Stomach (tissue), 19 donors: ENCODE data around the gene SRY. TPM values are rescaled to one million over a fixed set of nuclear protein-coding genes. Genes with fewer than 3 reads are reported as not detected.
A peak's percentile ranks its signal among the peaks of the same experiment; 100 is the strongest.

Source experiments
- DNase-seq, 2 donors: peaks; one replicate each; pipeline versions ENCODE4 v3.0.0 to v3.0.0-alpha.2; 2013 to 2019
- H3K27ac ChIP-seq, 5 donors: fragments of 200-600 bp in 4 of 5; sonication (generic) in 4 of 5; one replicate each; pipeline ENCODE4 v1.5.1; 2013 to 2019; ENCODE audit warnings: mild to moderate bottlenecking in 1 of 5, moderate library complexity in 1 of 5
- H3K27me3 ChIP-seq, 3 donors: fragments of 200-600 bp; sonication (generic); one replicate each; pipeline ENCODE4 v1.5.1; 2017 to 2019; ENCODE audit warnings: mixed run types in 1 of 3
- H3K36me3 ChIP-seq, 4 donors: fragments of 200-600 bp; sonication (generic); 1 replicate in 3 of 4; 2 replicates in 1 of 4; pipeline ENCODE4 v1.5.1; 2016 to 2019
- H3K4me1 ChIP-seq, 4 donors: fragments of 200-600 bp; sonication (generic); one replicate each; pipeline ENCODE4 v1.5.1; 2016 to 2019
- H3K4me3 ChIP-seq, 4 donors: fragments of 200-600 bp; sonication (generic) in 3 of 4; one replicate each; pipeline ENCODE4 v1.5.1; 2016 to 2019; ENCODE audit warnings: mild to moderate bottlenecking in 1 of 4
- H3K9me3 ChIP-seq, 4 donors: fragments of 200-600 bp; sonication (generic); one replicate each; pipeline ENCODE4 v1.5.1; 2016 to 2019
- EP300 ChIP-seq: sonication (generic); formaldehyde crosslinking; IDR thresholded peaks from one replicate; pipeline ENCODE4 v1.6.1; 2017; ENCODE audit warnings: antibody characterized with exemption
- POLR2A ChIP-seq, 4 donors: fragments of 450-650 bp; IDR thresholded peaks; one replicate each; pipeline ENCODE4 v1.6.1; 2016; ENCODE audit warnings: antibody characterized with exemption in 4 of 4, control low read depth in 2 of 4, mild to moderate bottlenecking in 1 of 4, moderate library complexity in 1 of 4
- POLR2AphosphoS5 ChIP-seq, 3 donors: sonication (generic); formaldehyde crosslinking; IDR thresholded peaks; one replicate each; pipeline ENCODE4 v1.6.1; 2016; ENCODE audit warnings: antibody characterized with exemption in 3 of 3
- WGBS, 5 donors: extraction: QIAGEN DNeasy Blood & Tissue Kit in 3 of 5; methylation state at CpG; one replicate each; pipeline versions ENCODE4 v1.1.5 to v1.1.7; 2013 to 2018; 5-methylcytosine and 5-hydroxymethylcytosine counted together
- intact Hi-C: fragments of 100-400 bp; cut with DNase I; formaldehyde crosslinking; loops from one replicate; pipeline ENCODE4 v1.15.1; 2023; ENCODE audit warnings: low total_unique reads
- long read RNA-seq, 10 donors: transcript quantifications; one replicate each; lab custom pipeline, GENCODE V29; 2026
- polyA plus RNA-seq, 3 donors: library from polyadenylated mRNA; stranded (reverse); fragments of 200-250 nt; gene quantifications; one replicate each; pipeline ENCODE4 v1.2.3, GENCODE V29; 2013
- total RNA-seq, 5 donors: library from RNA; depleted of rRNA; stranded (reverse); fragments of >200 nt; gene quantifications; one replicate each; pipeline versions ENCODE4 v1.1.0 to v1.2.3, GENCODE V29; 2014 to 2016
- TF ChIP-seq, protein P1 (sequence below), 7 experiments: fragments of 450-650 bp in 4 of 7; fragments of 200-600 bp in 3 of 7; sonication (generic) in 3 of 7; IDR thresholded peaks; one replicate each; pipeline ENCODE4 v1.5.1; 2016 to 2019; ENCODE audit warnings: antibody characterized with exemption in 7 of 7, control low read depth in 2 of 7, mild to moderate bottlenecking in 1 of 7
- donor health status: healthy with polysubstance abuse.
- donor health status: Bipolar disorder and iron deficiency.
- donor health status: healthy.

SRY gene
- total RNA-seq = not detected
- under 1 TPM in 1 of 3 donors, not detected in 2; 0.90 TPM for polyA plus RNA-seq
- long read RNA-seq, donor 1 = 0 reads
- long read RNA-seq, donor 2 = 0 reads
- long read RNA-seq, donor 3 = 0 reads
- long read RNA-seq, donor 4 = 0 reads
- long read RNA-seq, donor 5 = 0 reads
- long read RNA-seq, donor 6 = 0 reads
- long read RNA-seq, donor 7 = 0 reads
- long read RNA-seq, donor 8 = 0 reads
- long read RNA-seq, donor 9 = 0 reads
- long read RNA-seq, donor 10, partial matches to known transcripts = 0 of 1 reads
- long read RNA-seq, donor 10, other reads (novel, unspliced or antisense) = 0 of 1 reads

GRCh38 chrY:2787600-2787999 is at the start of gene SRY:
Gene SRY (minus strand): TSS chrY:2787682. CDS start chrY:2787603, 79 bp downstream.
- 18 to 32% (median 21%) methylated on average over 9 of the region's 9 CpGs; no CpG with 5 or more reads in 2 of the 5 donors for WGBS, 5 donors
- DNase-seq = no peak
- Histone ChIP-seq H3K4me1 (no peaks in the 10 kb centered on the region), H3K27me3 (peaks cover 0 to 19% (median 0%) of the 10 kb centered on the region in 3 donors), H3K36me3 (no peaks in the 10 kb centered on the region), H3K27ac (no peak within 1 kb of the TSS), H3K4me3 (peak within 1 kb of the TSS in 1 of 4 donors; percentile 25), H3K9me3 (no peaks in the 10 kb centered on the region)
- TF ChIP-seq POLR2A (IDR thresholded peaks at IDR 0.05) (no peak), POLR2AphosphoS5 (IDR thresholded peaks at IDR 0.05) (no peak), EP300 (no peak)
- TF ChIP-seq, protein P1, sequence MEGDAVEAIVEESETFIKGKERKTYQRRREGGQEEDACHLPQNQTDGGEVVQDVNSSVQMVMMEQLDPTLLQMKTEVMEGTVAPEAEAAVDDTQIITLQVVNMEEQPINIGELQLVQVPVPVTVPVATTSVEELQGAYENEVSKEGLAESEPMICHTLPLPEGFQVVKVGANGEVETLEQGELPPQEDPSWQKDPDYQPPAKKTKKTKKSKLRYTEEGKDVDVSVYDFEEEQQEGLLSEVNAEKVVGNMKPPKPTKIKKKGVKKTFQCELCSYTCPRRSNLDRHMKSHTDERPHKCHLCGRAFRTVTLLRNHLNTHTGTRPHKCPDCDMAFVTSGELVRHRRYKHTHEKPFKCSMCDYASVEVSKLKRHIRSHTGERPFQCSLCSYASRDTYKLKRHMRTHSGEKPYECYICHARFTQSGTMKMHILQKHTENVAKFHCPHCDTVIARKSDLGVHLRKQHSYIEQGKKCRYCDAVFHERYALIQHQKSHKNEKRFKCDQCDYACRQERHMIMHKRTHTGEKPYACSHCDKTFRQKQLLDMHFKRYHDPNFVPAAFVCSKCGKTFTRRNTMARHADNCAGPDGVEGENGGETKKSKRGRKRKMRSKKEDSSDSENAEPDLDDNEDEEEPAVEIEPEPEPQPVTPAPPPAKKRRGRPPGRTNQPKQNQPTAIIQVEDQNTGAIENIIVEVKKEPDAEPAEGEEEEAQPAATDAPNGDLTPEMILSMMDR (IDR thresholded peaks at IDR 0.05) = no peak
- intact Hi-C loops = no loop called here

- Histone ChIP-seq H3K27ac (no peak overlapping the region), H3K36me3 (no peaks in the 10 kb centered on the region), H3K4me3 (no peak overlapping the region), H3K9me3 (no peaks in the 10 kb centered on the region), H3K4me1 (peaks cover 0 to 2% (median 0%) of the 10 kb centered on the region in 4 donors), H3K27me3 (no peaks in the 10 kb centered on the region)
- intact Hi-C loops = no loop called here
- no peak for DNase-seq
- WGBS, 5 donors = 50 to 74% (median 55%) methylated on average over 2 of the region's 2 CpGs; no CpG with 5 or more reads in 2 of the 5 donors
- no peak for TF ChIP-seq POLR2AphosphoS5 (IDR thresholded peaks at IDR 0.05)
- TF ChIP-seq EP300 = no peak
- TF ChIP-seq POLR2A (IDR thresholded peaks at IDR 0.05) = no peak
- TF ChIP-seq, protein P1 (IDR thresholded peaks at IDR 0.05) = no peak
Observed at GRCh38 chrY:2837078-2837477, 49.6 kb upstream of the SRY start.

GRCh38 chrY:2835230-2835629 is 47.7 kb upstream of the SRY start:
- H3K27ac ChIP-seq = no peak overlapping the region
- no peaks in the 10 kb centered on the region for H3K36me3 ChIP-seq
- no peak overlapping the region for H3K4me3 ChIP-seq
- no peak for DNase-seq
- H3K4me1 ChIP-seq = no peaks in the 10 kb centered on the region
- intact Hi-C loops = no loop called here
- TF ChIP-seq POLR2AphosphoS5 (IDR thresholded peaks at IDR 0.05) (no peak), POLR2A (IDR thresholded peaks at IDR 0.05) (no peak), EP300 (no peak)
- TF ChIP-seq, protein P1 (IDR thresholded peaks at IDR 0.05) = no peak
- no peaks in the 10 kb centered on the region for H3K27me3 ChIP-seq
- H3K9me3 ChIP-seq = no peaks in the 10 kb centered on the region

- DNase-seq = no peak
- H3K27ac ChIP-seq = no peak overlapping the region
- no peak overlapping the region for H3K4me3 ChIP-seq
- H3K9me3 ChIP-seq = no peaks in the 10 kb centered on the region
- H3K4me1 ChIP-seq = no peaks in the 10 kb centered on the region
- 83 to 100% (median 88%) methylated on average over 2 to 5 of the region's 5 CpGs; no CpG with 5 or more reads in 2 of the 5 donors for WGBS, 5 donors
- intact Hi-C loops = no loop called here
- H3K27me3 ChIP-seq = peaks cover 0 to 4% (median 0%) of the 10 kb centered on the region in 3 donors
- no peaks in the 10 kb centered on the region for H3K36me3 ChIP-seq
- TF ChIP-seq, protein P1 (IDR thresholded peaks at IDR 0.05) = no peak
- no peak for TF ChIP-seq POLR2AphosphoS5 (IDR thresholded peaks at IDR 0.05)
- no peak for TF ChIP-seq POLR2A (IDR thresholded peaks at IDR 0.05)
- TF ChIP-seq EP300 = no peak
Observed at GRCh38 chrY:2828497-2828896, 41.0 kb upstream of the SRY start.
